ENCODE measurements around the gene CYP4F12.

GRCh38 chr19:15672580-15673175 is at the start of gene CYP4F12:
- no peak for TF ChIP-seq POLR2A (IDR thresholded peaks at IDR 0.05; ENCODE audit: low read length)
- TF ChIP-seq GATA1 (IDR thresholded peaks at IDR 0.05; ENCODE audit: low read depth, low read length) = no peak
